ENCODE data around the gene GALNTL6.

GALNTL6 gene

DNA sequence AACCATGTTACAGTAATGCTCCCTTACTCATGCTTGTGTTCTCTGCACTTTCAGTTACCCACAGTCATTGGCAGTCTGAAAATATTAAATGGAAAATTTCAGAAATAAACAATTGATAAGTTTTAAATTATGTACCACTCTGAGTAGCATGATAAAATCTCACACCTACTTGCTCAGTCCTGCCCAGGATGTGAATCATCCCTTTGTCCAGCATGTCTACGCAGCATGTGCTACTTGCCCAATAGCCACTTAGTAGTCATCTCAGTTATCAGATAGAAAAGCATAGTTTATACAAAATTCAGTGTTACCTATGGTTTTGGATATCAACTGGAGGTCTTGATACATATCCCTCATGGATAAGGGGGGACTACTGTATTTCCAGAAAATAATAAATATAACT lies 577.1 kb downstream of the GALNTL6 start:
- Histone ChIP-seq H3K9ac (ENCODE audit: low read depth, low read length, poor library complexity, severe bottlenecking) (no peak overlapping the region), H3K4me3 (ENCODE audit: low read length, poor library complexity, severe bottlenecking) (no peak overlapping the region), H3K4me2 (ENCODE audit: low read depth, low read length, poor library complexity, severe bottlenecking) (no peak overlapping the region), H3K79me2 (ENCODE audit: insufficient read depth, low read length) (no peaks in the 10 kb centered on the region), H3K4me1 (ENCODE audit: insufficient read depth, low read length, poor library complexity, severe bottlenecking) (no peaks in the 10 kb centered on the region), H3K9me3 (ENCODE audit: insufficient read depth, low read depth, low read length) (no peaks in the 10 kb centered on the region), H3F3A (ENCODE audit: low read depth) (no peaks in the 10 kb centered on the region), H3K36me3 (ENCODE audit: insufficient read depth, low read length) (no peaks in the 10 kb centered on the region), H3K27me3 (ENCODE audit: insufficient read depth, low read length, poor library complexity, severe bottlenecking) (no peaks in the 10 kb centered on the region), H4K20me1 (ENCODE audit: insufficient read depth, low read length, poor library complexity, severe bottlenecking) (no peaks in the 10 kb centered on the region), H3K9me2 (replicated peaks; ENCODE audit: low read depth, low read length) (no peaks in the 10 kb centered on the region), H2AFZ (ENCODE audit: low read length) (no peak overlapping the region)
- TF ChIP-seq, protein P1, sequence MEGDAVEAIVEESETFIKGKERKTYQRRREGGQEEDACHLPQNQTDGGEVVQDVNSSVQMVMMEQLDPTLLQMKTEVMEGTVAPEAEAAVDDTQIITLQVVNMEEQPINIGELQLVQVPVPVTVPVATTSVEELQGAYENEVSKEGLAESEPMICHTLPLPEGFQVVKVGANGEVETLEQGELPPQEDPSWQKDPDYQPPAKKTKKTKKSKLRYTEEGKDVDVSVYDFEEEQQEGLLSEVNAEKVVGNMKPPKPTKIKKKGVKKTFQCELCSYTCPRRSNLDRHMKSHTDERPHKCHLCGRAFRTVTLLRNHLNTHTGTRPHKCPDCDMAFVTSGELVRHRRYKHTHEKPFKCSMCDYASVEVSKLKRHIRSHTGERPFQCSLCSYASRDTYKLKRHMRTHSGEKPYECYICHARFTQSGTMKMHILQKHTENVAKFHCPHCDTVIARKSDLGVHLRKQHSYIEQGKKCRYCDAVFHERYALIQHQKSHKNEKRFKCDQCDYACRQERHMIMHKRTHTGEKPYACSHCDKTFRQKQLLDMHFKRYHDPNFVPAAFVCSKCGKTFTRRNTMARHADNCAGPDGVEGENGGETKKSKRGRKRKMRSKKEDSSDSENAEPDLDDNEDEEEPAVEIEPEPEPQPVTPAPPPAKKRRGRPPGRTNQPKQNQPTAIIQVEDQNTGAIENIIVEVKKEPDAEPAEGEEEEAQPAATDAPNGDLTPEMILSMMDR (conservative IDR thresholded peaks at IDR 0.05; ENCODE audit: low read length) = no peak
- no peak for TF ChIP-seq EZH2phosphoT487 (IDR thresholded peaks at IDR 0.05; ENCODE audit: borderline replicate concordance)

DNA sequence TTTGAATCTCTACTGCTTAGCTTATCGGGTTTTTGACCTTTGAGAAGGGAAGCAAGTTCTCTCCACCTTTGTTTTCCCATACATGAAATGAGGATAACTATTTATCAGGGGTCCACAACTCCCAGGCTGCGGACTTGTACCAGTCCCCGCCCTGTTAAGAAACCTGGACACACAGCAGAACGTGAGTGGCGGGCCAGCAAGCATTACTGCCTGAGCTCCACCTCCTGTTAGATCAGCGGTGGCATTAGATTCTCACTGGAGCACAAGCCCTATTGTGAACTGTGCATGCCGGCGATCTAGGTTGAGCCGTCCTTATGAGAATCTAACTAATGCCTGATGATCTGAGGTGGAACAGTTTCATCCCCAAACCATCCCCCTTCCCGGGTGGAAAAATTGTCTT lies 579.5 kb downstream of the GALNTL6 start:
- Histone ChIP-seq H2AFZ (ENCODE audit: low read length) (no peak overlapping the region), H3K4me2 (ENCODE audit: low read depth, low read length, poor library complexity, severe bottlenecking) (no peak overlapping the region), H3K4me1 (ENCODE audit: insufficient read depth, low read length, poor library complexity, severe bottlenecking) (no peaks in the 10 kb centered on the region), H3K9me3 (ENCODE audit: insufficient read depth, low read depth, low read length) (no peaks in the 10 kb centered on the region), H3K36me3 (ENCODE audit: insufficient read depth, low read length) (no peaks in the 10 kb centered on the region), H3K9me2 (replicated peaks; ENCODE audit: low read depth, low read length) (no peaks in the 10 kb centered on the region), H4K20me1 (ENCODE audit: insufficient read depth, low read length, poor library complexity, severe bottlenecking) (no peaks in the 10 kb centered on the region), H3K27me3 (ENCODE audit: insufficient read depth, low read length, poor library complexity, severe bottlenecking) (no peaks in the 10 kb centered on the region), H3K79me2 (ENCODE audit: insufficient read depth, low read length) (no peaks in the 10 kb centered on the region), H3K9ac (ENCODE audit: low read depth, low read length, poor library complexity, severe bottlenecking) (no peak overlapping the region), H3K4me3 (ENCODE audit: low read length, poor library complexity, severe bottlenecking) (no peak overlapping the region), H3F3A (ENCODE audit: low read depth) (no peaks in the 10 kb centered on the region)
- TF ChIP-seq, protein P1 (conservative IDR thresholded peaks at IDR 0.05; ENCODE audit: low read length) = no peak
- no peak for TF ChIP-seq EZH2phosphoT487 (IDR thresholded peaks at IDR 0.05; ENCODE audit: borderline replicate concordance)

DNA sequence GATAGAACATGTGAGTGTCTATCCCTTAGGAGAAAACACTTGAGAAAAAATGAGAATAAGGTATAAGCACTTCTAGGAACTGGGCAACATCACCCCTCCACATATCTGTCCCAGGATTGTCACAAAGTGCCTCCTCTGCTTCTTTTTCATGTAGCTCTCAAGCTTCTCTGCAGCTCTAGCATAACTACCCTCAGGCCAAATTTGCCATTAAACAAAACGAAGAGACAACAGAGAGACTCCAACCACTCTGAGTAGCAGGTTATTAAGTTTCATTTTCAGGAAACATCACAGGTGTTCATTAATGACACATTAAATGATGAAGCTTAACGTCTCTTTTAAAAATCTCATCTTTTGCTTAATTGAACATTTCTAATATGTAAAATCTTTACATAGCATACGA lies 580.0 kb downstream of the GALNTL6 start:
- H3K9me3 ChIP-seq (ENCODE audit: insufficient read depth, low read depth, low read length) = no peaks in the 10 kb centered on the region
- no peaks in the 10 kb centered on the region for H4K20me1 ChIP-seq (ENCODE audit: insufficient read depth, low read length, poor library complexity, severe bottlenecking)
- H3F3A ChIP-seq (ENCODE audit: low read depth) = no peaks in the 10 kb centered on the region
- TF ChIP-seq EZH2phosphoT487 (IDR thresholded peaks at IDR 0.05; ENCODE audit: borderline replicate concordance) = no peak
- no peaks in the 10 kb centered on the region for H3K27me3 ChIP-seq (ENCODE audit: insufficient read depth, low read length, poor library complexity, severe bottlenecking)
- no peak overlapping the region for H2AFZ ChIP-seq (ENCODE audit: low read length)
- no peaks in the 10 kb centered on the region for H3K79me2 ChIP-seq (ENCODE audit: insufficient read depth, low read length)
- no peak overlapping the region for H3K9ac ChIP-seq (ENCODE audit: low read depth, low read length, poor library complexity, severe bottlenecking)
- H3K9me2 ChIP-seq (replicated peaks; ENCODE audit: low read depth, low read length) = no peaks in the 10 kb centered on the region
- no peaks in the 10 kb centered on the region for H3K36me3 ChIP-seq (ENCODE audit: insufficient read depth, low read length)
- no peak overlapping the region for H3K4me3 ChIP-seq (ENCODE audit: low read length, poor library complexity, severe bottlenecking)
- no peak overlapping the region for H3K4me2 ChIP-seq (ENCODE audit: low read depth, low read length, poor library complexity, severe bottlenecking)
- H3K4me1 ChIP-seq (ENCODE audit: insufficient read depth, low read length, poor library complexity, severe bottlenecking) = no peaks in the 10 kb centered on the region

DNA sequence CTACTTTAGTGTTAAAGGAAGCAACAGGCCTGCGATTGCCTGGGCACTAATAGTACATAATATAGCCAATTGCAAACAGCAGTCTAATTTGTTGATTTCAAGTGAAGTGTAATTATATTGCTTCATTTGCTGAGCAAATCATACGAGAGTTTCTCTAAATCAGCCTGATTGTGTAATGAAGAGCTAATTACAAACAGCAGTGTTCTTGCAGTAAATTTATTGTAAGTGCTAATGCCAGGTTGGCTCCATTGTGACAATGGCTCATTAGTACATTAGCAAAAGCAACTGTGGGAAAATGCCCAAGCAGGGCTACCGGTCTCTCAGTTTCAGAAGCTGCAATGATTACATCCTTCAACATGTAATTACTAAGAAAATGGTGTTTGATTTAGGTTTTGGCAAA lies 591.5 kb downstream of the GALNTL6 start:
- no peaks in the 10 kb centered on the region for H3F3A ChIP-seq (ENCODE audit: low read depth)
- H3K4me3 ChIP-seq (ENCODE audit: low read length, poor library complexity, severe bottlenecking) = no peak overlapping the region
- no peak overlapping the region for H3K9ac ChIP-seq (ENCODE audit: low read depth, low read length, poor library complexity, severe bottlenecking)
- no peaks in the 10 kb centered on the region for H3K9me3 ChIP-seq (ENCODE audit: insufficient read depth, low read depth, low read length)
- H3K36me3 ChIP-seq (ENCODE audit: insufficient read depth, low read length) = no peaks in the 10 kb centered on the region
- no peaks in the 10 kb centered on the region for H3K9me2 ChIP-seq (replicated peaks; ENCODE audit: low read depth, low read length)
- no peaks in the 10 kb centered on the region for H3K79me2 ChIP-seq (ENCODE audit: insufficient read depth, low read length)
- no peak for TF ChIP-seq EZH2phosphoT487 (IDR thresholded peaks at IDR 0.05; ENCODE audit: borderline replicate concordance)
- TF ChIP-seq, protein P1 (conservative IDR thresholded peaks at IDR 0.05; ENCODE audit: low read length) = no peak
- H4K20me1 ChIP-seq (ENCODE audit: insufficient read depth, low read length, poor library complexity, severe bottlenecking) = no peaks in the 10 kb centered on the region
- no peak overlapping the region for H3K4me2 ChIP-seq (ENCODE audit: low read depth, low read length, poor library complexity, severe bottlenecking)
- H3K4me1 ChIP-seq (ENCODE audit: insufficient read depth, low read length, poor library complexity, severe bottlenecking) = no peaks in the 10 kb centered on the region
- H2AFZ ChIP-seq (ENCODE audit: low read length) = no peak overlapping the region
- H3K27me3 ChIP-seq (ENCODE audit: insufficient read depth, low read length, poor library complexity, severe bottlenecking) = no peaks in the 10 kb centered on the region
